ENCODE data around the gene NARS2. TPM values are rescaled to one million over a fixed set of nuclear protein-coding genes. Genes with fewer than 3 reads are reported as not detected.

The NARS2 gene
- total and polyA plus RNA-seq, 9 of the 15 experiments (the other 6 are each of a cell fraction or from before 2014, with no cell fraction given): 26.8 to 48.0 (median 34.2) TPM

GRCh38 chr11:78478536-78478935 is 96.1 kb downstream of the NARS2 start:
- POLR2A ChIA-PET: no interaction called here
- no peak for TF ChIP-seq ATF2 (CRISPR knock-in tag; IDR thresholded peaks at IDR 0.05)
- no peak for TF ChIP-seq ZNF668 (CRISPR knock-in tag; IDR thresholded peaks at IDR 0.05)
- TF ChIP-seq ATF4 (CRISPR knock-in tag; IDR thresholded peaks at IDR 0.05): no peak
- TF ChIP-seq ZNF655 (CRISPR knock-in tag; IDR thresholded peaks at IDR 0.05): no peak
- TF ChIP-seq USF1 (CRISPR knock-in tag; IDR thresholded peaks at IDR 0.05): no peak
- TF ChIP-seq MTF1 (CRISPR knock-in tag; IDR thresholded peaks at IDR 0.05; ENCODE audit: borderline replicate concordance): no peak
- no peak for TF ChIP-seq ZNF347 (CRISPR knock-in tag; IDR thresholded peaks at IDR 0.05; ENCODE audit: low read depth)
- no peak for TF ChIP-seq FOXP4 (CRISPR knock-in tag; IDR thresholded peaks at IDR 0.05; ENCODE audit: borderline replicate concordance)
- TF ChIP-seq ZNF717 (CRISPR knock-in tag; IDR thresholded peaks at IDR 0.05): no peak
- TF ChIP-seq EHMT2 (IDR thresholded peaks at IDR 0.05): no peak
- TF ChIP-seq HNRNPL (IDR thresholded peaks at IDR 0.05; ENCODE audit: low read depth, low read length): no peak
- no peak for TF ChIP-seq CREBBP (IDR thresholded peaks at IDR 0.05; ENCODE audit: low read depth, low read length)
- TF ChIP-seq EGR1 (conservative IDR thresholded peaks at IDR 0.05): no peak
- TF ChIP-seq ILF3 (IDR thresholded peaks at IDR 0.05; ENCODE audit: borderline replicate concordance): no peak
- TF ChIP-seq NCOA2 (IDR thresholded peaks at IDR 0.05; ENCODE audit: partially characterized antibody in 2 of 2): no peak
- no peak for TF ChIP-seq ZKSCAN3 (CRISPR knock-in tag; IDR thresholded peaks at IDR 0.05)
- no peak for TF ChIP-seq CREB1 (IDR thresholded peaks at IDR 0.05)
- no peak for TF ChIP-seq CREB1 (CRISPR knock-in tag; IDR thresholded peaks at IDR 0.05)

More at GRCh38 chr11:78478536-78478935, 96.1 kb downstream of the NARS2 start:
- Histone ChIP-seq H3K4me1 (replicated peaks in 1 of 2; ENCODE audit: control insufficient read depth in 2 of 2, insufficient read depth in 2 of 2, low read length in 2 of 2) (no peaks in the 10 kb centered on the region), H3K36me3 (ENCODE audit: control insufficient read depth, insufficient read depth, low read length) (peaks cover 23% of the 10 kb centered on the region; the same call in 2 of the 3 replicates), H3K79me2 (ENCODE audit: control insufficient read depth, insufficient read depth, low read length) (no peaks in the 10 kb centered on the region), H3K4me3 (no peak overlapping the region), H3K27ac (ENCODE audit: extremely low read depth, low read depth, low read length) (no peak overlapping the region), H4K20me1 (replicated peaks; ENCODE audit: control insufficient read depth, insufficient read depth, low read length) (no peaks in the 10 kb centered on the region), H3K9me3 (replicated peaks; ENCODE audit: control insufficient read depth, insufficient read depth, low read depth, low read length) (no peaks in the 10 kb centered on the region), H3K9ac (ENCODE audit: insufficient read depth in 1 of 2, low read depth in 2 of 2, low read length in 2 of 2) (no peak overlapping the region), H2AFZ (ENCODE audit: low read depth, low read length) (no peak overlapping the region), H3K27me3 (ENCODE audit: control insufficient read depth in 2 of 2, insufficient read depth in 2 of 2, low read length in 2 of 2) (no peaks in the 10 kb centered on the region), H3K4me2 (ENCODE audit: insufficient read depth, low read length) (no peak overlapping the region), H3K9me1 (ENCODE audit: control insufficient read depth, insufficient read depth, low read length) (no peaks in the 10 kb centered on the region)
- ATAC-seq (no peak), FAIRE-seq (no peak), DNase-seq (ENCODE audit: extremely low read depth in 1 of 4, low spot score in 3 of 4) (no peak)
- CTCF ChIA-PET (ENCODE audit: low intra/inter-chr PET ratio): no interaction called here
- WGBS (ENCODE audit: insufficient coverage, low coverage, missing lambda C conversion rate): 88% methylated on average over 2 of the region's 2 CpGs
- in situ Hi-C loops (cut with MboI): no loop called here
- no TSS peak for BruUV-seq (replicated peaks)
- intact Hi-C loops (cut with micrococcal nuclease): no loop called here

Data from K562 (cell line).